SU-DHL-6 (cell line): ENCODE data around the gene NFATC2IP.

Source experiments
- H2AFZ ChIP-seq: fragments of 200-600 bp; sonication (generic); 2 replicates; pipeline ENCODE4 v1.6.1; 2014; ENCODE audit warnings: low read depth, mild to moderate bottlenecking, moderate library complexity, mixed read lengths, antibody characterized with exemption, low read length; ENCODE audit not compliant: severe bottlenecking
- H3F3A ChIP-seq: fragments of 200-600 bp; shearing (Covaris generic); 2 replicates; pipeline ENCODE4 v1.6.0; 2016; ENCODE audit warnings: antibody characterized with exemption, mild to moderate bottlenecking; ENCODE audit not compliant: insufficient read depth
- H3K27ac ChIP-seq: fragments of 200-600 bp; sonication (generic); 2 replicates; pipeline ENCODE4 v1.5.1; 2016; ENCODE audit warnings: low read depth, mild to moderate bottlenecking, low read length, moderate library complexity, mixed read lengths
- H3K27me3 ChIP-seq: fragments of 200-600 bp; sonication (generic), shearing (Covaris generic); 2 replicates; pipeline ENCODE4 v1.6.0; 2014; ENCODE audit warnings: mild to moderate bottlenecking, low read length
- H3K36me3 ChIP-seq: fragments of 200-600 bp; sonication (generic); 2 replicates; pipeline ENCODE4 v1.6.1; 2014; ENCODE audit warnings: mild to moderate bottlenecking, low read length, mixed read lengths
- H3K4me2 ChIP-seq: fragments of 300-600, 200-600 bp; shearing (Covaris generic), sonication (generic); 2 replicates; pipeline ENCODE4 v1.6.0; 2014; ENCODE audit warnings: low read length, low read depth, mild to moderate bottlenecking; ENCODE audit not compliant: poor library complexity, severe bottlenecking
- H3K4me3 ChIP-seq: fragments of 200-600 bp; sonication (generic); 2 replicates; pipeline ENCODE4 v1.5.1; 2014; ENCODE audit warnings: antibody characterized with exemption, low read length, mild to moderate bottlenecking, mixed read lengths; ENCODE audit not compliant: insufficient read depth, poor library complexity, severe bottlenecking
- H3K79me2 ChIP-seq: fragments of 200-600 bp; sonication (generic); 2 replicates; pipeline ENCODE4 v1.6.1; 2014; ENCODE audit warnings: mild to moderate bottlenecking, low read length, moderate library complexity; ENCODE audit not compliant: insufficient read depth
- H3K9ac ChIP-seq: fragments of 200-600 bp; sonication (generic); 2 replicates; pipeline ENCODE4 v1.7.0; 2014; ENCODE audit warnings: mild to moderate bottlenecking, low read length
- H3K9me2 ChIP-seq: fragments of 200-600 bp; sonication (generic); replicated peaks from 2 replicates; pipeline ENCODE4 v1.6.1; 2014; ENCODE audit warnings: low read length; ENCODE audit not compliant: insufficient read depth
- H3K9me3 ChIP-seq: fragments of 200-600 bp; sonication (generic); 2 replicates; pipeline ENCODE4 v1.6.1; 2014; ENCODE audit warnings: low read length, mixed read lengths; ENCODE audit not compliant: insufficient read depth
- H4K20me1 ChIP-seq: fragments of 200-600 bp; sonication (generic); 2 replicates; pipeline ENCODE4 v1.6.1; 2014; ENCODE audit warnings: low read depth, mild to moderate bottlenecking, antibody characterized with exemption, low read length, moderate library complexity, mixed read lengths
- CTCF ChIP-seq: fragments of 200-600 bp; sonication (generic); IDR thresholded peaks from one replicate; pipeline ENCODE4 v1.5.1; 2017; ENCODE audit warnings: antibody characterized with exemption, mild to moderate bottlenecking, low read length, moderate library complexity; ENCODE audit not compliant: insufficient read depth, poor library complexity, severe bottlenecking
- EZH2phosphoT487 ChIP-seq: fragments of 200-600 bp; sonication (generic), shearing (Covaris generic); conservative IDR thresholded peaks from 2 replicates; pipeline ENCODE4 v1.6.1; 2018; ENCODE audit warnings: mild to moderate bottlenecking, antibody characterized with exemption, low read length, moderate library complexity, mixed read lengths

The NFATC2IP gene

GRCh38 chr16:28946681-28947080 is 4.1 kb upstream of the NFATC2IP start:
- Histone ChIP-seq H2AFZ (no peak overlapping the region), H3K9me3 (no peaks in the 10 kb centered on the region), H3K9ac (no peak overlapping the region), H3K27ac (no peak overlapping the region), H3K27me3 (no peaks in the 10 kb centered on the region), H3K4me2 (no peak overlapping the region), H4K20me1 (no peaks in the 10 kb centered on the region), H3F3A (peaks cover 10% of the 10 kb centered on the region), H3K79me2 (peaks cover 8% of the 10 kb centered on the region), H3K9me2 (no peaks in the 10 kb centered on the region), H3K36me3 (no peaks in the 10 kb centered on the region), H3K4me3 (no peak overlapping the region)
- no peak for TF ChIP-seq CTCF
- TF ChIP-seq EZH2phosphoT487 = no peak

- H3K27me3 ChIP-seq = no peaks in the 10 kb centered on the region
- peaks cover 6% of the 10 kb centered on the region; the same call in 1 of the 2 replicates for H3K36me3 ChIP-seq
- H3K9me3 ChIP-seq = no peaks in the 10 kb centered on the region
- H3K4me2 ChIP-seq = peak overlapping the region; percentile 97
- TF ChIP-seq EZH2phosphoT487 (no peak), CTCF (no peak)
- peak overlapping the region; percentile 98 for H3K9ac ChIP-seq
- no peaks in the 10 kb centered on the region; the same call in 1 of the 2 replicates for H4K20me1 ChIP-seq
- peak overlapping the region; percentile 98 for H3K4me3 ChIP-seq
- peak overlapping the region; percentile 48 for H3K27ac ChIP-seq
- peak overlapping the region; percentile 78 for H2AFZ ChIP-seq
- peaks cover 6% of the 10 kb centered on the region; the same call in 1 of the 2 replicates for H3F3A ChIP-seq
- H3K9me2 ChIP-seq = no peaks in the 10 kb centered on the region
- peaks cover 26% of the 10 kb centered on the region for H3K79me2 ChIP-seq
Measured at GRCh38 chr16:28951410-28951943, 740 bp downstream of the NFATC2IP start.

GRCh38 chr16:28958216-28958615 is 7.5 kb downstream of the NFATC2IP start:
- TF ChIP-seq CTCF = no peak
- no peak for TF ChIP-seq EZH2phosphoT487
- H3K27ac ChIP-seq = no peak overlapping the region
- H4K20me1 ChIP-seq = no peaks in the 10 kb centered on the region; the same call in 1 of the 2 replicates
- peaks cover 4% of the 10 kb centered on the region; the same call in 1 of the 2 replicates for H3K79me2 ChIP-seq
- H3K9ac ChIP-seq = no peak overlapping the region
- no peaks in the 10 kb centered on the region for H3K9me3 ChIP-seq
- H3K36me3 ChIP-seq = peaks cover 11% of the 10 kb centered on the region; the same call in 1 of the 2 replicates
- H3K4me2 ChIP-seq = no peak overlapping the region
- H2AFZ ChIP-seq = no peak overlapping the region
- no peaks in the 10 kb centered on the region for H3F3A ChIP-seq
- no peaks in the 10 kb centered on the region for H3K27me3 ChIP-seq
- no peaks in the 10 kb centered on the region for H3K9me2 ChIP-seq
- H3K4me3 ChIP-seq = no peak overlapping the region
